ENCODE results near the gene SLC25A1.

The SLC25A1 gene

GRCh38 chr22:19201869-19202798 lies 23.6 kb upstream of the SLC25A1 start:
- DNase-seq (ENCODE audit: low read depth), result no peak
- TF ChIP-seq CTCF (IDR thresholded peaks at IDR 0.05; ENCODE audit: insufficient read depth, low read depth, low read length, missing control alignments), result no peak
- H3K4me3 ChIP-seq (ENCODE audit: low read depth, low read length), result no peak overlapping the region

- DNase-seq (ENCODE audit: low read depth), result no peak
- no peak for TF ChIP-seq CTCF (IDR thresholded peaks at IDR 0.05; ENCODE audit: insufficient read depth, low read depth, low read length, missing control alignments)
- no peak overlapping the region for H3K4me3 ChIP-seq (ENCODE audit: low read depth, low read length)
Measured at GRCh38 chr22:19201130-19201868, 22.8 kb upstream of the SLC25A1 start.

GRCh38 chr22:19199479-19199878 lies 20.9 kb upstream of the SLC25A1 start:
- no peak for TF ChIP-seq CTCF (IDR thresholded peaks at IDR 0.05; ENCODE audit: insufficient read depth, low read depth, low read length, missing control alignments)
- H3K4me3 ChIP-seq (ENCODE audit: low read depth, low read length), result no peak overlapping the region
- no peak for DNase-seq (ENCODE audit: low read depth)

GRCh38 chr22:19197997-19198865 lies 19.7 kb upstream of the SLC25A1 start:
- H3K4me3 ChIP-seq (ENCODE audit: low read depth, low read length), result no peak overlapping the region
- TF ChIP-seq CTCF (IDR thresholded peaks at IDR 0.05; ENCODE audit: insufficient read depth, low read depth, low read length, missing control alignments), result no peak

GRCh38 chr22:19196841-19197612 lies 18.5 kb upstream of the SLC25A1 start:
- no peak for DNase-seq (ENCODE audit: low read depth)
- no peak overlapping the region for H3K4me3 ChIP-seq (ENCODE audit: low read depth, low read length)
- TF ChIP-seq CTCF (IDR thresholded peaks at IDR 0.05; ENCODE audit: insufficient read depth, low read depth, low read length, missing control alignments), result no peak

More at GRCh38 chr22:19197997-19198865, 19.7 kb upstream of the SLC25A1 start:
- no peak for DNase-seq (ENCODE audit: low read depth)
